Measurements from ENCODE around the gene REEP1. TPM values are rescaled to one million over a fixed set of nuclear protein-coding genes. Genes with fewer than 3 reads are reported as not detected.

Gene REEP1
- total and polyA plus RNA-seq, 8 donors = 2.9 to 29.9 (median 6.4) TPM; not detected in 1

GRCh38 chr2:86307431-86307830, 30.0 kb downstream of the REEP1 start:
- no peaks in the 10 kb centered on the region for H3K9me3 ChIP-seq

GRCh38 chr2:86305915-86306254, 31.5 kb downstream of the REEP1 start:
- 90 to 96% (median 92%) methylated on average over 5 of the region's 5 CpGs for WGBS, 5 donors
- H3K4me1 ChIP-seq = peaks cover 0 to 27% (median 13%) of the 10 kb centered on the region in 4 donors

More at GRCh38 chr2:86307431-86307830, 30.0 kb downstream of the REEP1 start:
- Histone ChIP-seq H3K27me3 (no peaks in the 10 kb centered on the region), H3K4me1 (peaks cover 0 to 15% (median 4%) of the 10 kb centered on the region in 4 donors), H3K4me3 (no peak overlapping the region), H3K36me3 (no peaks in the 10 kb centered on the region), H3K27ac (no peak overlapping the region)
- no peak for DNase-seq
- intact Hi-C loops (cut with DNase I; ENCODE audit: low total_unique reads) = no loop called here
- no peak for TF ChIP-seq POLR2A (IDR thresholded peaks at IDR 0.05)
- no peak for TF ChIP-seq EP300 (IDR thresholded peaks at IDR 0.05)
- TF ChIP-seq CTCF (IDR thresholded peaks at IDR 0.05) = no peak
- WGBS, 5 donors = 85 to 94% (median 93%) methylated on average over 7 of the region's 7 CpGs

GRCh38 chr2:86305195-86305914, 32.1 kb downstream of the REEP1 start:
- H3K27me3 ChIP-seq = no peaks in the 10 kb centered on the region
- TF ChIP-seq POLR2A (IDR thresholded peaks at IDR 0.05) = no peak
- no peak for TF ChIP-seq EP300 (IDR thresholded peaks at IDR 0.05)
- no peak for TF ChIP-seq CTCF (IDR thresholded peaks at IDR 0.05)
- no peak for TF ChIP-seq POLR2AphosphoS5 (IDR thresholded peaks at IDR 0.05)
- H3K36me3 ChIP-seq = no peaks in the 10 kb centered on the region
- DNase-seq = no peak
- intact Hi-C loops (cut with DNase I; ENCODE audit: low total_unique reads) = no loop called here
- WGBS, 5 donors = 82 to 89% (median 86%) methylated on average over 5 of the region's 5 CpGs
- H3K4me1 ChIP-seq = peaks cover 0 to 31% (median 13%) of the 10 kb centered on the region in 4 donors
- no peaks in the 10 kb centered on the region for H3K9me3 ChIP-seq
- no peak overlapping the region for H3K4me3 ChIP-seq
- H3K27ac ChIP-seq = no peak overlapping the region

More at GRCh38 chr2:86305915-86306254, 31.5 kb downstream of the REEP1 start:
- Histone ChIP-seq H3K27ac (no peak overlapping the region), H3K9me3 (no peaks in the 10 kb centered on the region), H3K36me3 (no peaks in the 10 kb centered on the region), H3K4me3 (no peak overlapping the region), H3K27me3 (no peaks in the 10 kb centered on the region)
- DNase-seq = no peak
- intact Hi-C loops (cut with DNase I; ENCODE audit: low total_unique reads) = no loop called here
- no peak for TF ChIP-seq POLR2A (IDR thresholded peaks at IDR 0.05)
- TF ChIP-seq POLR2AphosphoS5 (IDR thresholded peaks at IDR 0.05) = no peak
- TF ChIP-seq EP300 (IDR thresholded peaks at IDR 0.05) = no peak
- no peak for TF ChIP-seq CTCF (IDR thresholded peaks at IDR 0.05)

DNA sequence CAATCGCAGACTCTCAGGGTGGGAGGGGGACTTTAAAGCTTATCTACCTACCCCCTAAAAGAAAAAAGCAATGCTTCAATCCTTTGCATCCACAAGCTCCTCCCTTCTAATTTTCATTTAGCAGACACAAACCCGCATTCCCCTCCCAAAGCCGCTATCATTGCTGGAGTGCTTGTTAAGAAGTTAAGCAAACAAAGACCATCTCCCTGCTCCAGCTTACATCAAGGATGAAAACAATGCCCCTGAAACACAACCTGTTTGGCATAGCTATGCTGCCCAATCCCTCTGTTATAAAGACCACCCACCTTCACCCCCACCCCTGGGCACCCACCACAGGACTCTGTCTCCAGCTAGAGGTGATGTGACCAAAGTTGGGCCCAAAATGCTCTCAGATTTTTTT, 33.0 kb downstream of the REEP1 start:
- no peak overlapping the region for H3K4me3 ChIP-seq
- no peak overlapping the region for H3K27ac ChIP-seq
- 74 to 91% (median 81%) methylated on average over 3 of the region's 3 CpGs for WGBS, 5 donors
- TF ChIP-seq EP300 (IDR thresholded peaks at IDR 0.05) = no peak
- TF ChIP-seq POLR2AphosphoS5 (IDR thresholded peaks at IDR 0.05) = no peak
- no peak for TF ChIP-seq POLR2A (IDR thresholded peaks at IDR 0.05)
- no peak for TF ChIP-seq CTCF (IDR thresholded peaks at IDR 0.05)
- no peaks in the 10 kb centered on the region for H3K36me3 ChIP-seq
- H3K4me1 ChIP-seq = peaks cover 0 to 23% (median 13%) of the 10 kb centered on the region in 4 donors
- H3K27me3 ChIP-seq = no peaks in the 10 kb centered on the region
- no peaks in the 10 kb centered on the region for H3K9me3 ChIP-seq
- no peak for DNase-seq
- intact Hi-C loops (cut with DNase I; ENCODE audit: low total_unique reads) = no loop called here
